ENCODE data around the gene NLGN3. TPM values are rescaled to one million over a fixed set of nuclear protein-coding genes. Genes with fewer than 3 reads are reported as not detected.

Gene NLGN3
- total RNA-seq, 1 experiment from 2014 or later = 0.65 TPM

DNA sequence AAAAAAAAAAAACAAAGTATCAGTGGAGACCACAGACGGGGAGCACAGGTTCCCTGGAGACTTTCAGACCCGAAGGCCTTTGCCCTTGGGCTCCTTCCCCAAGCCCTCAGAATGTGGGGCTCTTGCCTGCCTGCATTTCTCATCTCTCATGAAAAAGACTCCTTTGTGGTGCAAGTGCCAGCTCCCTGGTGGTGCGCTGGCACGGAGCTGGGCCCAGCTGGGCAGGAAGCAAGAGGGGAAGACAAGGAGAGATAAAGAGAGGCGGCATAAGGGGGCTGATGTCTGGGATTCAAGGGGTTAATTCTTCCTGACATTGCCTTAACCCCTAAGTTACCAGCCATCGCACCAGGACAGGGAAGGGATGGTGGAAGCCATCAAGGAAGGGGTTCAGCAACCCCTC is 21.8 kb downstream of the NLGN3 start:
- no peak overlapping the region for H3K4me2 ChIP-seq
- ChIA-PET POLR2A (ENCODE audit: unreplicated experiment) (no interaction called here), CTCF (no interaction called here)
- TF ChIP-seq, protein P1, sequence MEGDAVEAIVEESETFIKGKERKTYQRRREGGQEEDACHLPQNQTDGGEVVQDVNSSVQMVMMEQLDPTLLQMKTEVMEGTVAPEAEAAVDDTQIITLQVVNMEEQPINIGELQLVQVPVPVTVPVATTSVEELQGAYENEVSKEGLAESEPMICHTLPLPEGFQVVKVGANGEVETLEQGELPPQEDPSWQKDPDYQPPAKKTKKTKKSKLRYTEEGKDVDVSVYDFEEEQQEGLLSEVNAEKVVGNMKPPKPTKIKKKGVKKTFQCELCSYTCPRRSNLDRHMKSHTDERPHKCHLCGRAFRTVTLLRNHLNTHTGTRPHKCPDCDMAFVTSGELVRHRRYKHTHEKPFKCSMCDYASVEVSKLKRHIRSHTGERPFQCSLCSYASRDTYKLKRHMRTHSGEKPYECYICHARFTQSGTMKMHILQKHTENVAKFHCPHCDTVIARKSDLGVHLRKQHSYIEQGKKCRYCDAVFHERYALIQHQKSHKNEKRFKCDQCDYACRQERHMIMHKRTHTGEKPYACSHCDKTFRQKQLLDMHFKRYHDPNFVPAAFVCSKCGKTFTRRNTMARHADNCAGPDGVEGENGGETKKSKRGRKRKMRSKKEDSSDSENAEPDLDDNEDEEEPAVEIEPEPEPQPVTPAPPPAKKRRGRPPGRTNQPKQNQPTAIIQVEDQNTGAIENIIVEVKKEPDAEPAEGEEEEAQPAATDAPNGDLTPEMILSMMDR (conservative IDR thresholded peaks at IDR 0.05) = no peak
- no peak for TF ChIP-seq EZH2 (IDR thresholded peaks at IDR 0.05; ENCODE audit: low read depth)
- H3K36me3 ChIP-seq (ENCODE audit: low read depth) = no peaks in the 10 kb centered on the region
- no TSS peak for BruUV-seq (replicated peaks)
- no peak for DNase-seq
- no peaks in the 10 kb centered on the region for H3K4me1 ChIP-seq (replicated peaks; ENCODE audit: insufficient read depth)
- H3K27me3 ChIP-seq (ENCODE audit: insufficient read depth, low read depth) = no peaks in the 10 kb centered on the region; the same call in 1 of the 2 replicates
- H3K9me3 ChIP-seq (ENCODE audit: insufficient read depth, low read depth) = no peaks in the 10 kb centered on the region
- no peak overlapping the region for H3K4me3 ChIP-seq
- intact Hi-C loops (cut with micrococcal nuclease; ENCODE audit: unreplicated experiment) = no loop called here
- no peak overlapping the region for H3K27ac ChIP-seq
- no peaks in the 10 kb centered on the region for H3K79me2 ChIP-seq (ENCODE audit: low read depth)
- H3F3A ChIP-seq (ENCODE audit: insufficient read depth, low read depth) = no peaks in the 10 kb centered on the region
- no peak overlapping the region for H2AFZ ChIP-seq
- H3K9me2 ChIP-seq (ENCODE audit: insufficient read depth) = no peaks in the 10 kb centered on the region
- no peaks in the 10 kb centered on the region for H4K20me1 ChIP-seq (ENCODE audit: insufficient read depth)

DNA sequence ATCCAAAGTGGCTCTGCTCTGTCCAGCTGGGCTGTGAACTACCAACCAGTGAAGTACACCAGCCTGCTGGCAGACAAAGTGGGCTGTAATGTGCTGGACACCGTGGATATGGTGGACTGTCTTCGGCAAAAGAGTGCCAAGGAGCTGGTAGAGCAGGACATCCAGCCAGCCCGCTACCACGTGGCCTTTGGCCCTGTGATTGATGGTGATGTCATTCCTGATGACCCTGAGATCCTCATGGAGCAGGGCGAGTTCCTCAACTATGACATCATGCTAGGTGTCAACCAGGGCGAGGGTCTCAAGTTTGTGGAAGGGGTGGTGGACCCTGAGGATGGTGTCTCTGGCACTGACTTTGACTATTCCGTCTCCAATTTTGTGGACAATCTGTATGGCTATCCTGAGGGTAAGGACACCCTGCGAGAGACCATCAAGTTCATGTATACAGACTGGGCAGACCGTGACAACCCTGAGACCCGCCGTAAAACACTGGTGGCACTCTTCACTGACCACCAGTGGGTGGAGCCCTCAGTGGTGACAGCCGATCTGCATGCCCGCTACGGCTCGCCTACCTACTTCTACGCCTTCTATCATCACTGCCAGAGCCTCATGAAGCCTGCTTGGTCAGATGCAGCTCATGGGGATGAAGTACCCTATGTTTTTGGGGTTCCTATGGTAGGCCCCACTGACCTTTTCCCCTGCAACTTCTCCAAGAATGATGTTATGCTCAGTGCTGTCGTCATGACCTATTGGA is 22.6 kb downstream of the NLGN3 start:
- Histone ChIP-seq H3K4me1 (replicated peaks; ENCODE audit: insufficient read depth) (no peaks in the 10 kb centered on the region), H4K20me1 (ENCODE audit: insufficient read depth) (no peaks in the 10 kb centered on the region), H3K9me2 (ENCODE audit: insufficient read depth) (no peaks in the 10 kb centered on the region), H3K9me3 (ENCODE audit: insufficient read depth, low read depth) (no peaks in the 10 kb centered on the region), H3K27me3 (ENCODE audit: insufficient read depth, low read depth) (no peaks in the 10 kb centered on the region; the same call in 1 of the 2 replicates), H3K79me2 (ENCODE audit: low read depth) (no peaks in the 10 kb centered on the region), H3K4me3 (no peak overlapping the region), H3F3A (ENCODE audit: insufficient read depth, low read depth) (no peaks in the 10 kb centered on the region), H3K36me3 (ENCODE audit: low read depth) (no peaks in the 10 kb centered on the region), H3K27ac (no peak overlapping the region), H3K4me2 (no peak overlapping the region), H2AFZ (no peak overlapping the region)
- DNase-seq = no peak
- POLR2A ChIA-PET (ENCODE audit: unreplicated experiment) = no interaction called here
- BruUV-seq (replicated peaks) = no TSS peak
- intact Hi-C loops (cut with micrococcal nuclease; ENCODE audit: unreplicated experiment) = no loop called here
- TF ChIP-seq, protein P1 (conservative IDR thresholded peaks at IDR 0.05) = no peak
- TF ChIP-seq EZH2 (IDR thresholded peaks at IDR 0.05; ENCODE audit: low read depth) = no peak
- CTCF ChIA-PET = no interaction called here

DNA sequence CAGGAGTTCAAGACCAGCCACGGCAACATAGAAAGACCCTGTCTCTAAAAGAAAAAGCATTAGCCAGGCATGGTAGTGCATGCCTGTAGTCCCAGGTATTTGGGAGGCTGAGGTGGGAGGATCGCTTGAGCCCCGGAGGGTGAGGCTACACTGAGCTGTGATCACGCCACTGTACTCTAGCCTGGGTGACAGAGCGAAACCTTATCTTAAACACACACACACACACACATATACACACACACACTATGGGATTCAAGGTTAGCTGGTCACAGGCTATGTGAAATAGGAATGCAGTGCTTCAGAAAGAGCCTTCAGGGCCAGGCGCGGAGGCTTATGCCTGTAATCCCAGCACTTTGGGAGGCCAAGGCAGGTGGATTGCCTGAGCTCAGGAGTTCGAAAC is 23.5 kb downstream of the NLGN3 start:
- CTCF ChIA-PET = no interaction called here

More for the DNA sequence above, 23.5 kb downstream of the NLGN3 start:
- no peak for DNase-seq
- Histone ChIP-seq H3K36me3 (ENCODE audit: low read depth) (no peaks in the 10 kb centered on the region), H3K79me2 (ENCODE audit: low read depth) (no peaks in the 10 kb centered on the region), H3F3A (ENCODE audit: insufficient read depth, low read depth) (no peaks in the 10 kb centered on the region), H3K27ac (no peak overlapping the region), H3K9me2 (ENCODE audit: insufficient read depth) (no peaks in the 10 kb centered on the region), H4K20me1 (ENCODE audit: insufficient read depth) (no peaks in the 10 kb centered on the region), H3K27me3 (ENCODE audit: insufficient read depth, low read depth) (no peaks in the 10 kb centered on the region; the same call in 1 of the 2 replicates), H3K4me2 (no peak overlapping the region), H3K4me1 (replicated peaks; ENCODE audit: insufficient read depth) (no peaks in the 10 kb centered on the region), H2AFZ (no peak overlapping the region), H3K4me3 (no peak overlapping the region), H3K9me3 (ENCODE audit: insufficient read depth, low read depth) (no peaks in the 10 kb centered on the region)
- POLR2A ChIA-PET (ENCODE audit: unreplicated experiment) = no interaction called here
- TF ChIP-seq, protein P1 (conservative IDR thresholded peaks at IDR 0.05) = no peak
- TF ChIP-seq EZH2 (IDR thresholded peaks at IDR 0.05; ENCODE audit: low read depth) = no peak
- intact Hi-C loops (cut with micrococcal nuclease; ENCODE audit: unreplicated experiment) = no loop called here
- BruUV-seq (replicated peaks) = no TSS peak
